SKM-1 treated with dmso at 0.1 percent for 144 hours (cell line): ENCODE measurements around the gene LSP1.
"Not testable (repeated sequence)": the region's sequence is repeated elsewhere in the genome, so short reads cannot be mapped to it uniquely, and the experiment has no call there.

Experiments used
- DNase-seq: peaks from one replicate; lab custom pipeline; 2025; ENCODE audit not compliant: unreplicated experiment; lab: John Stamatoyannopoulos, UW

The LSP1 gene

GRCh38 chr11:1937616-1938342 is 84.9 kb downstream of the LSP1 start:
- no peak for DNase-seq

- DNase-seq: no peak
Observed at GRCh38 chr11:1938343-1939005, 85.6 kb downstream of the LSP1 start.

DNA sequence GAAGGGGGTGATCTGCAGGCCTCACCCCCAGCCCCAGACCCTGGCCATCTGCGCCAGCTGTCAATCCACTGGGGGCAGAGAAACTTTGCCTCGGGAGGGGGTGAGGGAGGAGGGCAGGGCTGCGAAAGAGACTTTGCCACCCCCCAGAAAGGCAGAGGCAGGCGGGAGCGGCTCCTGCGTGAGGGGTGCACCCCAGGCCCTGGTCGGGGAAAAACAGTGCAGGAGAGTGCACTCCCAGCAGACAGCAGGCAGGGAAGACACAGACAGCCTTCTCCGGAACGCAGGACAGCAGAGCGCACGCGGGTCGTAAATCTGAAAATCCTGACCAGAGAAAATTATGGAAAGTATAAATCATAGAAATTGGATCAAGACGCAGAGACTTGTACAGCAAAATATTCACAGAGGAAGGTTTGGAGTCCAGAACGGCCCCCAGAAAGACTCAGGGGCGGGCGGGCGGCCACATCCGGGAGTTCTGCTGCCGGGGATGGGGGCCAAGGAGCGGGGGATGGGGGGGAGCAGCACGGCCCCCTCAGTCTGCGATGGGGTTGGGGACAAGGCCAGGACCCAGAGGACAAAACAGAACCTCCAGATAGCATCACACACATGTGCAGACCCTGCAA is 86.2 kb downstream of the LSP1 start:
- DNase-seq: no peak

GRCh38 chr11:1939788-1940187 is 86.9 kb downstream of the LSP1 start:
- DNase-seq: not testable (repeated sequence)
